HEK293T (cell line): Measurements from ENCODE around the gene FAM20C.

ENCODE experiments used
- ARNT ChIP-seq: fragments of 450-650 bp; IDR thresholded peaks from 2 replicates; pipeline ENCODE4 v1.6.1; 2017; ENCODE audit warnings: mild to moderate bottlenecking
- BHLHE40 ChIP-seq: fragments of 450-650 bp; IDR thresholded peaks from 2 replicates; pipeline ENCODE4 v1.6.1; 2016; ENCODE audit warnings: mild to moderate bottlenecking, moderate library complexity, borderline replicate concordance
- CTBP1 ChIP-seq: fragments of 450-650 bp; IDR thresholded peaks from 2 replicates; pipeline ENCODE4 v1.6.1; 2016; ENCODE audit warnings: borderline replicate concordance
- ELF4 ChIP-seq: fragments of 450-650 bp; IDR thresholded peaks from 2 replicates; pipeline ENCODE4 v1.6.1; 2017; ENCODE audit warnings: antibody characterized with exemption
- FOXA1 ChIP-seq: fragments of 450-650 bp; IDR thresholded peaks from 2 replicates; pipeline ENCODE4 v1.6.1; 2016; ENCODE audit warnings: mild to moderate bottlenecking
- FOXK2 ChIP-seq: fragments of 450-650 bp; IDR thresholded peaks from 2 replicates; pipeline ENCODE4 v1.6.1; 2016; ENCODE audit warnings: mild to moderate bottlenecking
- FOXM1 ChIP-seq: fragments of 450-650 bp; IDR thresholded peaks from 2 replicates; pipeline ENCODE4 v1.6.1; 2017; ENCODE audit warnings: mild to moderate bottlenecking, borderline replicate concordance
- L3MBTL2 ChIP-seq: fragments of 450-650 bp; conservative IDR thresholded peaks from 2 replicates; pipeline ENCODE4 v1.6.1; 2016; ENCODE audit warnings: mild to moderate bottlenecking
- NFRKB ChIP-seq: fragments of 450-650 bp; IDR thresholded peaks from 2 replicates; pipeline ENCODE4 v1.6.1; 2016; ENCODE audit warnings: mild to moderate bottlenecking, moderate library complexity
- SP1 ChIP-seq: fragments of 450-650 bp; IDR thresholded peaks from 2 replicates; pipeline ENCODE4 v1.6.1; 2017
- SUZ12 ChIP-seq: fragments of 450-650 bp; IDR thresholded peaks from 2 replicates; pipeline ENCODE4 v1.6.1; 2016; ENCODE audit warnings: mild to moderate bottlenecking
- TARDBP ChIP-seq: fragments of 450-650 bp; IDR thresholded peaks from 2 replicates; pipeline ENCODE4 v1.6.1; 2016
- TF ChIP-seq, protein P1 (sequence below): fragments of 450-650 bp; IDR thresholded peaks from 2 replicates; pipeline ENCODE4 v1.6.1; 2016

DNA sequence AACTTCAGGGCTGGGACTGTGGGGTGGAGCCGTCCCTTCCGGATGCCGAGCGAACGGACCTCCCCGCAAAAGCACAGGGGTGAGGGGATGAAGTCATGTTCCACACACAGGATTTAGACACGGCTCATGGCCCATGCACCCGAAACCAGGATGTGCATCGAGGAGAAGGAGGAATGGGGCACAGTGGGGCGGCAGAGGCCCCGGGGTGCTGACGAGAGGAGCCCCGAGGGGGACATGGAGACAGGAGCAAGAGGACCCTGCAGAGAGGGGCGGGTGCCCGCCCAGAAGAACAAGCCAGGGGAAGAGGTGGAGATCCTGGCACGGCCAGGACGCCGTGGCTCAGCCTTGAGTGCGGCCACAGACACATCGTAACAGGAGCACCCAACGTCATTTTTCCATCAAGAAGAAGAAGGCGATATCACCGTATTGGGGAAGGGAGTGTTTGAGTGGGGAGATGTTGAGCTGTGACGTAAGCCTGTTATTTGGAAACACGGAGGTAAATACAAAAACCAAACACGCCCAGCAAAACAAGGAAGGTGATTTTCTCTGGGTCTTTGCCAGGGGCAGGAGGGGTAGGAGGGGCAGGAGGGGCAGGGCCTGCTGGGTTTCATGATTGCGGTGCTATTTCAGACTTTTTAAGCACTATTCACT lies 72.3 kb downstream of the FAM20C start:
- TF ChIP-seq TARDBP (no peak), NFRKB (no peak), L3MBTL2 (no peak), FOXM1 (no peak), ELF4 (no peak), FOXK2 (no peak), CTBP1 (no peak), ARNT (no peak), SP1 (no peak), FOXA1 (no peak), BHLHE40 (no peak), SUZ12 (no peak)
- TF ChIP-seq, protein P1, sequence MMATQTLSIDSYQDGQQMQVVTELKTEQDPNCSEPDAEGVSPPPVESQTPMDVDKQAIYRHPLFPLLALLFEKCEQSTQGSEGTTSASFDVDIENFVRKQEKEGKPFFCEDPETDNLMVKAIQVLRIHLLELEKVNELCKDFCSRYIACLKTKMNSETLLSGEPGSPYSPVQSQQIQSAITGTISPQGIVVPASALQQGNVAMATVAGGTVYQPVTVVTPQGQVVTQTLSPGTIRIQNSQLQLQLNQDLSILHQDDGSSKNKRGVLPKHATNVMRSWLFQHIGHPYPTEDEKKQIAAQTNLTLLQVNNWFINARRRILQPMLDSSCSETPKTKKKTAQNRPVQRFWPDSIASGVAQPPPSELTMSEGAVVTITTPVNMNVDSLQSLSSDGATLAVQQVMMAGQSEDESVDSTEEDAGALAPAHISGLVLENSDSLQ = no peak
